Ovary (tissue), 9 donors: ENCODE measurements around the gene MIS12. TPM values are rescaled to one million over a fixed set of nuclear protein-coding genes. Genes with fewer than 3 reads are reported as not detected.
A peak's percentile ranks its signal among the peaks of the same experiment; 100 is the strongest.

Source experiments
- DNase-seq, 5 donors: peaks; one replicate each; pipeline ENCODE4 v3.0.0-alpha.2; 2019 to 2020
- H3K27ac ChIP-seq, 2 donors: fragments of 200-600 bp; one replicate each; pipeline versions ENCODE4 v1.5.1 to v1.8.0; 2019 to 2022
- H3K27me3 ChIP-seq: fragments of 200-600 bp; one replicate; pipeline ENCODE4 v1.8.0; 2022
- H3K36me3 ChIP-seq: fragments of 200-600 bp; sonication (generic); one replicate; pipeline ENCODE4 v1.5.1; 2019
- H3K4me1 ChIP-seq: one replicate; pipeline ENCODE4 v1.8.1; 2013; ENCODE audit warnings: mild to moderate bottlenecking, moderate library complexity; ENCODE audit not compliant: insufficient read depth
- H3K4me3 ChIP-seq: fragments of 200-600 bp; sonication (generic); one replicate; pipeline ENCODE4 v1.5.1; 2017
- H3K9me3 ChIP-seq, 2 donors: fragments of 200-600 bp in 1 of 2; sonication (generic) in 1 of 2; one replicate each; pipeline versions ENCODE4 v1.5.1 to v1.8.1; 2013 to 2019; ENCODE audit warnings: mild to moderate bottlenecking in 1 of 2, moderate library complexity in 1 of 2
- EP300 ChIP-seq: sonication (generic); formaldehyde crosslinking; IDR thresholded peaks from one replicate; pipeline ENCODE4 v1.6.1; 2017; ENCODE audit warnings: antibody characterized with exemption
- POLR2A ChIP-seq: fragments of 450-650 bp; IDR thresholded peaks from one replicate; pipeline ENCODE4 v1.6.1; 2017; ENCODE audit warnings: antibody characterized with exemption, mild to moderate bottlenecking, moderate library complexity
- WGBS, 3 donors: extraction: QIAGEN DNeasy Blood & Tissue Kit in 1 of 3; methylation state at CpG; one replicate each; pipeline versions ENCODE4 v1.1.5 to v1.1.7; 2013 to 2017; 5-methylcytosine and 5-hydroxymethylcytosine counted together
- intact Hi-C, 4 donors: fragments of 100-400 bp; cut with DNase I; formaldehyde crosslinking; loops; one replicate each; pipeline versions ENCODE4 v1.11.0 to v1.15.1; 2022 to 2023
- polyA plus RNA-seq, 2 donors: library from polyadenylated mRNA; stranded (reverse); fragments of 200-250 nt in 1 of 2; fragments of 350-450 nt in 1 of 2; fragmentation: Illumina TruSeq in 1 of 2; extraction: RNeasy Lipid Tissue Mini Kit (QIAGEN cat#74804) in 1 of 2; gene quantifications; one replicate each; pipeline ENCODE4 v1.2.3, GENCODE V29; 2013 to 2014
- total RNA-seq, 7 donors: library from RNA; depleted of rRNA in 2 of 7; stranded (reverse); fragments of >200 nt in 2 of 7; fragmentation: NEBNext Ultra II Directional in 3 of 7; extraction: Animal tissue kit (Norgen Biotek cat#: 25700) in 3 of 7; gene quantifications; one replicate each; pipeline versions ENCODE4 v1.1.0 to v1.2.4, GENCODE V29; 2016 to 2023
- TF ChIP-seq, protein P1 (sequence below), 3 donors: fragments of 450-650 bp in 2 of 3; fragments of 200-600 bp in 1 of 3; IDR thresholded peaks; one replicate each; pipeline versions ENCODE4 v1.5.1 to v1.8.0; 2016 to 2022; ENCODE audit warnings: antibody characterized with exemption in 3 of 3, mild to moderate bottlenecking in 1 of 3
- donor health status: DM: no; HTN: no; CAD: no; lungs with moderate emphysema.
- donor health status: DM: no; HTN: no; CAD: no.
- donor health status: Bipolar disorder and iron deficiency.
- donor health status: DM: yes; HTN: yes; CAD: no.
- donor health status: DM: no; HTN: no; CAD: no.
- donor health status: DM: yes; HTN: yes; CAD: no.

MIS12 gene
- total and polyA plus RNA-seq, 9 donors, result 9.3 to 19.8 (median 15.7) TPM

- no peaks in the 10 kb centered on the region for H3K27me3 ChIP-seq
- intact Hi-C loops, result no loop called here
- no peak overlapping the region for H3K27ac ChIP-seq
- 86 to 89% (median 88%) methylated on average over 10 of the region's 10 CpGs for WGBS, 3 donors
- TF ChIP-seq EP300 (no peak), POLR2A (no peak)
- TF ChIP-seq, protein P1, sequence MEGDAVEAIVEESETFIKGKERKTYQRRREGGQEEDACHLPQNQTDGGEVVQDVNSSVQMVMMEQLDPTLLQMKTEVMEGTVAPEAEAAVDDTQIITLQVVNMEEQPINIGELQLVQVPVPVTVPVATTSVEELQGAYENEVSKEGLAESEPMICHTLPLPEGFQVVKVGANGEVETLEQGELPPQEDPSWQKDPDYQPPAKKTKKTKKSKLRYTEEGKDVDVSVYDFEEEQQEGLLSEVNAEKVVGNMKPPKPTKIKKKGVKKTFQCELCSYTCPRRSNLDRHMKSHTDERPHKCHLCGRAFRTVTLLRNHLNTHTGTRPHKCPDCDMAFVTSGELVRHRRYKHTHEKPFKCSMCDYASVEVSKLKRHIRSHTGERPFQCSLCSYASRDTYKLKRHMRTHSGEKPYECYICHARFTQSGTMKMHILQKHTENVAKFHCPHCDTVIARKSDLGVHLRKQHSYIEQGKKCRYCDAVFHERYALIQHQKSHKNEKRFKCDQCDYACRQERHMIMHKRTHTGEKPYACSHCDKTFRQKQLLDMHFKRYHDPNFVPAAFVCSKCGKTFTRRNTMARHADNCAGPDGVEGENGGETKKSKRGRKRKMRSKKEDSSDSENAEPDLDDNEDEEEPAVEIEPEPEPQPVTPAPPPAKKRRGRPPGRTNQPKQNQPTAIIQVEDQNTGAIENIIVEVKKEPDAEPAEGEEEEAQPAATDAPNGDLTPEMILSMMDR (IDR thresholded peaks at IDR 0.05), result no peak
- no peaks in the 10 kb centered on the region for H3K9me3 ChIP-seq
- no peaks in the 10 kb centered on the region for H3K4me1 ChIP-seq
- H3K36me3 ChIP-seq, result no peaks in the 10 kb centered on the region
- no peak for DNase-seq
- H3K4me3 ChIP-seq, result no peak overlapping the region
Measured at GRCh38 chr17:5464717-5465507, 21.5 kb upstream of the MIS12 start.

GRCh38 chr17:5466295-5466694, 20.1 kb upstream of the MIS12 start:
- intact Hi-C loops, result no loop called here
- H3K9me3 ChIP-seq, result no peaks in the 10 kb centered on the region
- no peaks in the 10 kb centered on the region for H3K4me1 ChIP-seq
- 85 to 93% (median 93%) methylated on average over 4 of the region's 4 CpGs for WGBS, 3 donors
- no peaks in the 10 kb centered on the region for H3K36me3 ChIP-seq
- no peak overlapping the region for H3K27ac ChIP-seq
- H3K4me3 ChIP-seq, result no peak overlapping the region
- TF ChIP-seq, protein P1 (IDR thresholded peaks at IDR 0.05), result no peak
- TF ChIP-seq POLR2A (no peak), EP300 (no peak)
- no peaks in the 10 kb centered on the region for H3K27me3 ChIP-seq
- no peak for DNase-seq

DNA sequence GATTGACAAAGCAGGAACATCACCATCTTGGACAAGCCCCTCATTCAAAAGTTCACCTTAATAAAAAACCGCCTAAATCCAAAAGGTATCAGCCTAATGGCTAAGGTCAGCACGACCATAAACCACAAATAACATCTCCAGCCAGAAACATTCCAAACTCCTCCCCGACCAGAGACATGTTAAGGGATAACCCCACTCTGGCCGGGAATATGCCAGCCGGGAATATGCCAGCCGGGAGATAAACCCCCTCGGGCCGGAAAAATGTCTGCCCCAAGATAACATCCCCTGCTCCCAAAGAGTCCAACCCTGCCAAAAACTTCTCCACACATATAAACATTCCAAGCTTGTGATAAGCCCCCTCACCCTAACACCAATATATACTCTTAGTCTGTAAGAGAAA, 18.9 kb upstream of the MIS12 start:
- intact Hi-C loops, result no loop called here
- H3K27me3 ChIP-seq, result no peaks in the 10 kb centered on the region
- TF ChIP-seq POLR2A (no peak), EP300 (no peak)
- TF ChIP-seq, protein P1 (IDR thresholded peaks at IDR 0.05), result no peak
- no peak overlapping the region for H3K27ac ChIP-seq
- 0 to 2% (median 1%) methylated on average over 8 of the region's 8 CpGs for WGBS, 3 donors
- no peaks in the 10 kb centered on the region for H3K9me3 ChIP-seq
- H3K4me3 ChIP-seq, result peak overlapping the region; percentile 77
- H3K36me3 ChIP-seq, result no peaks in the 10 kb centered on the region
- no peak for DNase-seq
- no peaks in the 10 kb centered on the region for H3K4me1 ChIP-seq

DNA sequence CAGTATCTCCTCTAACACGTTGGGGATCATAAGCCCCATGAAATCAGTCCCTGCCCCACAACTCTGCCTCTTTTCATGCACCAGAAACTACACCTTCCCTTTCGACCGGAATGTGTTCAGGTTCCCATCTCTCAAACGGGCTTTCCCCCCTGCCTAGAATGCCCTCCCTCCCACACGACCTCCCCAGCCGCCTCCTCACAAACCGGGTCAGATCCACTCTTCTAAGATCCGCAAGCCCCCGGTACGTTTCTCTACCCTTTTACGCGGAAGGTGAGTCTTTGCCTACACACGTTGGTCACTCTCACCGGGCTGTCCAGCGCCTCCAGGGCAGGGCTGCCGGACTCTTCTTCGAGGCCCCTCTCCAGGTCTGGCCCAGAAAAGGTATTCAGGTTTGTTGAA, 18.3 kb upstream of the MIS12 start:
- intact Hi-C loops, result no loop called here
- DNase-seq, result no peak
- no peak overlapping the region for H3K27ac ChIP-seq

More for the DNA sequence above, 18.3 kb upstream of the MIS12 start:
- Histone ChIP-seq H3K4me3 (peak overlapping the region; percentile 77), H3K9me3 (no peaks in the 10 kb centered on the region), H3K27me3 (no peaks in the 10 kb centered on the region), H3K4me1 (no peaks in the 10 kb centered on the region), H3K36me3 (no peaks in the 10 kb centered on the region)
- 0 to 1% (median 0%) methylated on average over 17 of the region's 17 CpGs for WGBS, 3 donors
- TF ChIP-seq, protein P1 (IDR thresholded peaks at IDR 0.05), result no peak
- no peak for TF ChIP-seq POLR2A
- TF ChIP-seq EP300, result no peak
